Stomach (tissue), 4 donors: ENCODE data around the gene MRPL23.

ENCODE experiments used
- CTCF ChIP-seq, 7 experiments: fragments of 450-650 bp in 4 of 7; fragments of 200-600 bp in 3 of 7; sonication (generic) in 3 of 7; IDR thresholded peaks; one replicate each; pipeline ENCODE4 v1.5.1; 2016 to 2019; ENCODE audit warnings: antibody characterized with exemption in 7 of 7, control low read depth in 2 of 7, mild to moderate bottlenecking in 1 of 7
- POLR2AphosphoS5 ChIP-seq, 3 donors: sonication (generic); formaldehyde crosslinking; IDR thresholded peaks; one replicate each; pipeline ENCODE4 v1.6.1; 2016; ENCODE audit warnings: antibody characterized with exemption in 3 of 3

- TF ChIP-seq POLR2AphosphoS5 (IDR thresholded peaks at IDR 0.05) (no peak), CTCF (IDR thresholded peaks at IDR 0.05) (no peak)
Observed at GRCh38 chr11:1934335-1935155, 12.6 kb upstream of the MRPL23 start.
